Ovary (tissue), 9 donors: ENCODE measurements around the gene ZSWIM5. TPM values are rescaled to one million over a fixed set of nuclear protein-coding genes. Genes with fewer than 3 reads are reported as not detected.
A peak's percentile ranks its signal among the peaks of the same experiment; 100 is the strongest.

Experiments
- DNase-seq, 5 donors: peaks; one replicate each; pipeline ENCODE4 v3.0.0-alpha.2; 2019 to 2020
- H3K27ac ChIP-seq, 2 donors: fragments of 200-600 bp; one replicate each; pipeline versions ENCODE4 v1.5.1 to v1.8.0; 2019 to 2022
- H3K27me3 ChIP-seq: fragments of 200-600 bp; one replicate; pipeline ENCODE4 v1.8.0; 2022
- H3K36me3 ChIP-seq: fragments of 200-600 bp; sonication (generic); one replicate; pipeline ENCODE4 v1.5.1; 2019
- H3K4me1 ChIP-seq: one replicate; pipeline ENCODE4 v1.8.1; 2013; ENCODE audit warnings: mild to moderate bottlenecking, moderate library complexity; ENCODE audit not compliant: insufficient read depth
- H3K4me3 ChIP-seq: fragments of 200-600 bp; sonication (generic); one replicate; pipeline ENCODE4 v1.5.1; 2017
- H3K9me3 ChIP-seq, 2 donors: fragments of 200-600 bp in 1 of 2; sonication (generic) in 1 of 2; one replicate each; pipeline versions ENCODE4 v1.5.1 to v1.8.1; 2013 to 2019; ENCODE audit warnings: mild to moderate bottlenecking in 1 of 2, moderate library complexity in 1 of 2
- EP300 ChIP-seq: sonication (generic); formaldehyde crosslinking; IDR thresholded peaks from one replicate; pipeline ENCODE4 v1.6.1; 2017; ENCODE audit warnings: antibody characterized with exemption
- POLR2A ChIP-seq: fragments of 450-650 bp; IDR thresholded peaks from one replicate; pipeline ENCODE4 v1.6.1; 2017; ENCODE audit warnings: antibody characterized with exemption, mild to moderate bottlenecking, moderate library complexity
- WGBS, 3 donors: extraction: QIAGEN DNeasy Blood & Tissue Kit in 1 of 3; methylation state at CpG; one replicate each; pipeline versions ENCODE4 v1.1.5 to v1.1.7; 2013 to 2017; 5-methylcytosine and 5-hydroxymethylcytosine counted together
- intact Hi-C, 4 donors: fragments of 100-400 bp; cut with DNase I; formaldehyde crosslinking; loops; one replicate each; pipeline versions ENCODE4 v1.11.0 to v1.15.1; 2022 to 2023
- polyA plus RNA-seq, 2 donors: library from polyadenylated mRNA; stranded (reverse); fragments of 200-250 nt in 1 of 2; fragments of 350-450 nt in 1 of 2; fragmentation: Illumina TruSeq in 1 of 2; extraction: RNeasy Lipid Tissue Mini Kit (QIAGEN cat#74804) in 1 of 2; gene quantifications; one replicate each; pipeline ENCODE4 v1.2.3, GENCODE V29; 2013 to 2014
- total RNA-seq, 7 donors: library from RNA; depleted of rRNA in 2 of 7; stranded (reverse); fragments of >200 nt in 2 of 7; fragmentation: NEBNext Ultra II Directional in 3 of 7; extraction: Animal tissue kit (Norgen Biotek cat#: 25700) in 3 of 7; gene quantifications; one replicate each; pipeline versions ENCODE4 v1.1.0 to v1.2.4, GENCODE V29; 2016 to 2023
- TF ChIP-seq, protein P1 (sequence below), 3 donors: fragments of 450-650 bp in 2 of 3; fragments of 200-600 bp in 1 of 3; IDR thresholded peaks; one replicate each; pipeline versions ENCODE4 v1.5.1 to v1.8.0; 2016 to 2022; ENCODE audit warnings: antibody characterized with exemption in 3 of 3, mild to moderate bottlenecking in 1 of 3
- donor health status: DM: no; HTN: no; CAD: no; lungs with moderate emphysema.
- donor health status: DM: no; HTN: no; CAD: no.
- donor health status: Bipolar disorder and iron deficiency.
- donor health status: DM: yes; HTN: yes; CAD: no.
- donor health status: DM: no; HTN: no; CAD: no.
- donor health status: DM: yes; HTN: yes; CAD: no.

ZSWIM5 gene
- total and polyA plus RNA-seq, 9 donors, result 6.0 to 13.3 (median 10.0) TPM

DNA sequence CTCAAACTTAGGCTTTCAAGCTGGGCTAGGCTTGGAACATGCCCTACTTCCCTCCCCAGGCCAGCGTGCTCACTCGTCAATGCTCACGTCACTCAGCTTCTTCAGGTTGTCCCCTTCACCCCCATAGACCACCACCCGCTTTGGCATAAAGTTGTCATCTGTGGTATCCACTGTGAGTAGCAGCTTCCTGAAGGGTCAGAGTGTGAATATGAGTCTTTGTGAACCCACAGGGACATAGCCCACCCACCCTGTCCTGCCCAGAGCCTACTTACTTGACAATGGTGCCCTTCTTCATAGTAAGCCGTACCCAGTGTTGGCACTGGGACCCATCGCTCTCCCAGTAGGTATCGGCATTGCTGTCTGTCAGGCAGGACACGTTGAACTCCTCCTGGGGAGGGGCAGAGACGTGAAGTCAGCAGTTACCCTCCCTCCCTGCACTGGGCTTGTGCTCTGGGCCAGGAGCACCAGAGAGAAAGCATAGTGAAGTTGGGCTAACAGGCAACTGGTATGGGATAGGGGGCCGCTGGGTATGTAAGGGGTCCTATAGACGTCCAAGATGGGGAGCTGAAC lies 197.0 kb downstream of the ZSWIM5 start:
- Histone ChIP-seq H3K4me1 (peaks cover 12% of the 10 kb centered on the region), H3K36me3 (peaks cover 3% of the 10 kb centered on the region), H3K4me3 (peak overlapping the region; percentile 82), H3K9me3 (no peaks in the 10 kb centered on the region), H3K27me3 (no peaks in the 10 kb centered on the region), H3K27ac (no peak overlapping the region)
- intact Hi-C loops, result loop anchor here in 1 of 4 donors (10.0 kb wide), 1 partner anchor 165 kb away; the partner anchor contains the start of gene PTCH2
- no peak for DNase-seq
- 87 to 94% (median 88%) methylated on average over 11 of the region's 11 CpGs for WGBS, 3 donors
- TF ChIP-seq EP300 (no peak), POLR2A (no peak)

DNA sequence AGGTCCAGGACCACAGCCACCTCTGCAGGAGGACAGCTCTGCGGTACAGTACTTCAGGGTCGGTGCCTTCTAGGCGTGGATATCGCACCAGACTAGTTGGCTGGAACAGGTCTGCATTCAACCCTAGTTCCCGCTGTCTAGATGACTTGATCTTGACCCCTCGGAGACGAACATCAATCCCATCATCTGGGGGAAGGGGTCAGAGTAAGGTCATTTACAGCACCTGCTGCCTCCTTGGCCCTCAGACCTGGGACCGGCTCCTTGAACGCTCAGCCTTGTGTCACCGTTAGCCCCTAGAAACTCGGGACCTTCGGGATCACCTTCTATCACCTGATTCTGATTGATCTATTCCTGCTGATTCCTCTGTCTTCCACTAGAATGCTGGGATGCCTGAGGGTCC lies 197.9 kb downstream of the ZSWIM5 start:
- Histone ChIP-seq H3K27ac (no peak overlapping the region), H3K36me3 (peaks cover 3% of the 10 kb centered on the region), H3K9me3 (no peaks in the 10 kb centered on the region), H3K27me3 (no peaks in the 10 kb centered on the region), H3K4me3 (no peak overlapping the region), H3K4me1 (peaks cover 12% of the 10 kb centered on the region)
- 86 to 92% (median 86%) methylated on average over 12 of the region's 12 CpGs for WGBS, 3 donors
- TF ChIP-seq EP300 (no peak), POLR2A (no peak)
- TF ChIP-seq, protein P1, sequence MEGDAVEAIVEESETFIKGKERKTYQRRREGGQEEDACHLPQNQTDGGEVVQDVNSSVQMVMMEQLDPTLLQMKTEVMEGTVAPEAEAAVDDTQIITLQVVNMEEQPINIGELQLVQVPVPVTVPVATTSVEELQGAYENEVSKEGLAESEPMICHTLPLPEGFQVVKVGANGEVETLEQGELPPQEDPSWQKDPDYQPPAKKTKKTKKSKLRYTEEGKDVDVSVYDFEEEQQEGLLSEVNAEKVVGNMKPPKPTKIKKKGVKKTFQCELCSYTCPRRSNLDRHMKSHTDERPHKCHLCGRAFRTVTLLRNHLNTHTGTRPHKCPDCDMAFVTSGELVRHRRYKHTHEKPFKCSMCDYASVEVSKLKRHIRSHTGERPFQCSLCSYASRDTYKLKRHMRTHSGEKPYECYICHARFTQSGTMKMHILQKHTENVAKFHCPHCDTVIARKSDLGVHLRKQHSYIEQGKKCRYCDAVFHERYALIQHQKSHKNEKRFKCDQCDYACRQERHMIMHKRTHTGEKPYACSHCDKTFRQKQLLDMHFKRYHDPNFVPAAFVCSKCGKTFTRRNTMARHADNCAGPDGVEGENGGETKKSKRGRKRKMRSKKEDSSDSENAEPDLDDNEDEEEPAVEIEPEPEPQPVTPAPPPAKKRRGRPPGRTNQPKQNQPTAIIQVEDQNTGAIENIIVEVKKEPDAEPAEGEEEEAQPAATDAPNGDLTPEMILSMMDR (IDR thresholded peaks at IDR 0.05), result no peak
- intact Hi-C loops, result loop anchor here in 1 of 4 donors (10.0 kb wide), 1 partner anchor 164 kb away; the partner anchor contains the start of gene PTCH2
- DNase-seq, result no peak

GRCh38 chr1:45008076-45008475 lies 198.3 kb downstream of the ZSWIM5 start:
- H3K4me3 ChIP-seq, result no peak overlapping the region
- H3K36me3 ChIP-seq, result peaks cover 3% of the 10 kb centered on the region
- TF ChIP-seq, protein P1 (IDR thresholded peaks at IDR 0.05), result no peak
- TF ChIP-seq POLR2A, result no peak
- TF ChIP-seq EP300, result no peak
- intact Hi-C loops, result loop anchor here in 1 of 4 donors (10.0 kb wide), 1 partner anchor 163 kb away; the partner anchor contains the start of gene PTCH2
- no peaks in the 10 kb centered on the region for H3K27me3 ChIP-seq
- no peaks in the 10 kb centered on the region for H3K9me3 ChIP-seq
- DNase-seq, result no peak
- WGBS, 3 donors, result 85 to 86% (median 86%) methylated on average over 3 of the region's 3 CpGs
- H3K4me1 ChIP-seq, result peaks cover 12% of the 10 kb centered on the region
- no peak overlapping the region for H3K27ac ChIP-seq

- no peaks in the 10 kb centered on the region for H3K27me3 ChIP-seq
- no peak overlapping the region for H3K27ac ChIP-seq
- WGBS, 3 donors, result 80 to 86% (median 81%) methylated on average over 11 of the region's 11 CpGs
- H3K4me1 ChIP-seq, result peaks cover 7% of the 10 kb centered on the region
- no peak for TF ChIP-seq POLR2A
- TF ChIP-seq EP300, result no peak
- TF ChIP-seq, protein P1 (IDR thresholded peaks at IDR 0.05), result no peak
- no peaks in the 10 kb centered on the region for H3K9me3 ChIP-seq
- no peak for DNase-seq
- no peak overlapping the region for H3K4me3 ChIP-seq
- H3K36me3 ChIP-seq, result peaks cover 3% of the 10 kb centered on the region
- intact Hi-C loops, result loop anchor here in 1 of 4 donors (10.0 kb wide), 1 partner anchor 163 kb away; the partner anchor contains the start of gene PTCH2
These were observed 199.1 kb downstream of the ZSWIM5 start for GRCh38 chr1:45007311-45007710.

GRCh38 chr1:45005761-45006160 lies 200.6 kb downstream of the ZSWIM5 start:
- no peak for TF ChIP-seq POLR2A
- TF ChIP-seq, protein P1 (IDR thresholded peaks at IDR 0.05), result no peak
- no peak for TF ChIP-seq EP300
- DNase-seq, result no peak
- WGBS, 3 donors, result 87 to 89% (median 88%) methylated on average over 6 of the region's 6 CpGs
- Histone ChIP-seq H3K9me3 (no peaks in the 10 kb centered on the region), H3K36me3 (peaks cover 3% of the 10 kb centered on the region), H3K4me3 (no peak overlapping the region), H3K4me1 (peaks cover 3% of the 10 kb centered on the region), H3K27ac (no peak overlapping the region), H3K27me3 (no peaks in the 10 kb centered on the region)
- intact Hi-C loops, result loop anchor here in 1 of 4 donors (10.0 kb wide), 1 partner anchor 161 kb away; the partner anchor contains the start of gene PTCH2
